H1 (cell line): ENCODE data around the gene PCBP1. TPM values are rescaled to one million over a fixed set of nuclear protein-coding genes. Genes with fewer than 3 reads are reported as not detected.

ENCODE experiments used
- NANOG ChIP-seq: IDR thresholded peaks from 2 replicates; pipeline ENCODE4 v1.6.1; 2011; ENCODE audit warnings: low read length, low read depth, mild to moderate bottlenecking, inconsistent platforms; ENCODE audit not compliant: insufficient read depth, poor library complexity, severe bottlenecking
- SAP30 ChIP-seq: fragments of 300-600 bp; sonication (generic); IDR thresholded peaks from 2 replicates; pipeline ENCODE4 v1.7.1; 2012; ENCODE audit warnings: low read length, moderate library complexity, mild to moderate bottlenecking, inconsistent platforms; ENCODE audit not compliant: insufficient read depth, insufficient replicate concordance
- polyA plus RNA-seq, 7 experiments: library from polyadenylated mRNA; depleted of rRNA in 3 of 7; stranded (reverse) in 5 of 7; unstranded in 2 of 7; fragments of >200 nt in 5 of 7; fragments of 200-250 nt in 2 of 7; gene quantifications; 1 replicate in 5 of 7; 2 replicates in 1 of 7; 4 replicates in 1 of 7; pipeline versions ENCODE4 v1.2.1 to v1.2.3, GENCODE V29; 2011 to 2013; ENCODE audit warnings: missing spikeins in 2 of 7, mixed read lengths in 2 of 7
- total RNA-seq: library from RNA; stranded (reverse); fragmentation: NEBNext Ultra II Directional; extraction: Animal tissue kit (Norgen Biotek cat#: 25700); gene quantifications from 2 replicates; pipeline ENCODE4 v1.2.1, GENCODE V29; 2021

Gene PCBP1
- total and polyA plus RNA-seq, 2 of the 8 experiments (the other 6 are each of a cell fraction or from before 2014, with no cell fraction given) = 279 to 493 TPM

DNA sequence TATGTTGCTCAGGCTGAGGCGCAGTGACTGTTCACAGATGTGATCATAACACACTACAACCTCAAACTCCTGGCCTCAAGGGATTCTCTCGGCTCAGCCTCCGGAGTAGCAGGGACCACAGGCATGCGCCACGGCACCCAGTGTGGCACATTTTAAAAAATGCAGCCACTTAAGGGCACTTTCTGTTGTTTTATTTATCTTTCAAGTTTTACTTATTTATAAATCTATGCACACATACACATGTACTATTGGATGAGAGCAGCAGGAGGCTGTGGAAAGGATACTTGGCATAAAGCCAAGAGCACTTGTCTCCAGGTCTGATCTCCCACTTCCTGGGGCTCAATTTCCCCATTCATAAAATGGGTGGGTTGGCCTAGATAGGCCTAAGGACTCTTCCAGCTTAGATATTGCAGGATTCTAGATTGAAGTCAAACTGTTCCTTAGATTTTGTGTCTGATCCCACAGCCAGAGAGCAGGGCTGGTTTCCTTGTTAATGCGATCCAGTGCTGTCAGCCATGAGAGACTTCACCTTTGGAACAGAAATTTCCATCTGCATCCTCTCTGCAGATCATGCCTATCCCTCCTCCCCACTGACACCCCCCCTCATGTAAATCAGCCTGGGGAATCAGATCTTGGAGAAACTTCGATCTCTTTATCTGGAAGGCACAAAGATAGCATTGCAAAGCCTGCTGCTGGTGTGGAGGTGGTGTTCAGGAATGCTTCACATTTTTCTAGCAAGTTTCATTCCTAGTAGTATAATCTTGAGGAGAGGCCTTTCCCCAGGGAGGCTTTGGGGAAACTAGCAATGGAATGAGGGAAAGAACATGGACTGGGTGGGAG is 24.7 kb downstream of the PCBP1 start (continued):
- TF ChIP-seq NANOG (no peak), SAP30 (no peak)
- TF ChIP-seq, all 59 proteins: peak for 0
